H9 (cell line): ENCODE results near the gene CALCOCO1. TPM values are rescaled to one million over a fixed set of nuclear protein-coding genes. Genes with fewer than 3 reads are reported as not detected.

Source experiments
- DNase-seq: peaks from one replicate; pipeline ENCODE4 v3.0.0-alpha.2; 2017
- H2AFZ ChIP-seq: one replicate; pipeline ENCODE4 v1.6.1; 2013; ENCODE audit warnings: mild to moderate bottlenecking, low read length, control low read depth, moderate library complexity
- H2AK5ac ChIP-seq: 2 replicates; pipeline ENCODE4 v1.6.1; 2013; ENCODE audit warnings: low read length, control low read depth, mixed read lengths; ENCODE audit not compliant: insufficient read length
- H2BK120ac ChIP-seq: one replicate; pipeline ENCODE4 v1.6.1; 2013; ENCODE audit warnings: low read depth, mild to moderate bottlenecking, low read length, control low read depth, inconsistent platforms; ENCODE audit not compliant: poor library complexity, severe bottlenecking
- H2BK12ac ChIP-seq: 2 replicates; pipeline ENCODE4 v1.6.1; 2013; ENCODE audit warnings: low read length, control low read depth, mixed read lengths, low read depth; ENCODE audit not compliant: insufficient read length
- H2BK15ac ChIP-seq: 2 replicates; pipeline ENCODE4 v1.6.1; 2013; ENCODE audit warnings: low read depth, low read length, control low read depth
- H2BK20ac ChIP-seq: one replicate; pipeline ENCODE4 v1.6.1; 2013; ENCODE audit warnings: low read depth, mild to moderate bottlenecking, low read length, control low read depth, inconsistent platforms; ENCODE audit not compliant: poor library complexity, severe bottlenecking
- H2BK5ac ChIP-seq: 2 replicates; pipeline ENCODE4 v1.6.1; 2013; ENCODE audit warnings: low read length, control low read depth, mixed read lengths; ENCODE audit not compliant: insufficient read length
- H3K14ac ChIP-seq: 2 replicates; pipeline ENCODE4 v1.6.1; 2013; ENCODE audit warnings: low read length, control low read depth; ENCODE audit not compliant: insufficient read depth
- H3K18ac ChIP-seq: 2 replicates; pipeline ENCODE4 v1.6.1; 2013; ENCODE audit warnings: low read depth, mild to moderate bottlenecking, mixed read lengths, low read length, control low read depth; ENCODE audit not compliant: insufficient read length
- H3K23ac ChIP-seq: 2 replicates; pipeline ENCODE4 v1.6.1; 2013; ENCODE audit warnings: low read length, control low read depth, mixed read lengths, low read depth; ENCODE audit not compliant: insufficient read length
- H3K23me2 ChIP-seq: 2 replicates; pipeline ENCODE4 v1.6.1; 2013; ENCODE audit warnings: low read depth, mild to moderate bottlenecking, mixed read lengths, low read length, control low read depth; ENCODE audit not compliant: insufficient read length, poor library complexity, severe bottlenecking
- H3K27ac ChIP-seq: 2 replicates; pipeline ENCODE4 v1.5.1; 2013; ENCODE audit warnings: low read length, control low read depth, mixed read lengths, low read depth; ENCODE audit not compliant: insufficient read length
- H3K27me3 ChIP-seq: 2 replicates; pipeline ENCODE4 v1.6.1; 2013; ENCODE audit warnings: low read length, control low read depth, inconsistent platforms; ENCODE audit not compliant: insufficient read depth
- H3K4ac ChIP-seq: 2 replicates; pipeline ENCODE4 v1.6.1; 2013; ENCODE audit warnings: low read depth, mild to moderate bottlenecking, control low read depth, inconsistent platforms, low read length, moderate library complexity
- H3K4me1 ChIP-seq: 2 replicates; pipeline ENCODE4 v1.6.1; 2013; ENCODE audit warnings: low read length, control low read depth, inconsistent platforms; ENCODE audit not compliant: insufficient read depth
- H3K4me2 ChIP-seq: 2 replicates; pipeline ENCODE4 v1.6.1; 2013; ENCODE audit warnings: low read length, control low read depth, mixed read lengths; ENCODE audit not compliant: insufficient read length, insufficient read depth
- H3K56ac ChIP-seq: 2 replicates; pipeline ENCODE4 v1.6.1; 2013; ENCODE audit warnings: low read depth, mild to moderate bottlenecking, mixed read lengths, low read length, control low read depth; ENCODE audit not compliant: insufficient read length
- H3K79me1 ChIP-seq: 2 replicates; pipeline ENCODE4 v1.6.1; 2013; ENCODE audit warnings: low read depth, mild to moderate bottlenecking, moderate library complexity, low read length, control low read depth, inconsistent platforms; ENCODE audit not compliant: insufficient read depth, poor library complexity, severe bottlenecking
- H3K79me2 ChIP-seq: 2 replicates; pipeline ENCODE4 v1.6.1; 2013; ENCODE audit warnings: low read length, control low read depth, inconsistent platforms; ENCODE audit not compliant: insufficient read depth
- H3K9ac ChIP-seq: 2 replicates; pipeline ENCODE4 v1.6.1; 2013; ENCODE audit warnings: low read length, control low read depth, mixed read lengths; ENCODE audit not compliant: insufficient read length; ENCODE audit errors: extremely low read depth
- H3K9me3 ChIP-seq: one replicate; pipeline ENCODE4 v1.6.1; 2013; ENCODE audit warnings: low read depth, low read length, inconsistent platforms; ENCODE audit not compliant: control insufficient read depth
- H3T11ph ChIP-seq: one replicate; pipeline ENCODE4 v1.6.1; 2013; ENCODE audit warnings: mild to moderate bottlenecking, low read length, control low read depth, inconsistent platforms
- H4K20me1 ChIP-seq: one replicate; pipeline ENCODE4 v1.6.1; 2013; ENCODE audit not compliant: control insufficient read depth, insufficient read length, insufficient read depth
- H4K5ac ChIP-seq: 2 replicates; pipeline ENCODE4 v1.6.1; 2013; ENCODE audit warnings: low read depth, mild to moderate bottlenecking, mixed read lengths, low read length, control low read depth; ENCODE audit not compliant: insufficient read length
- H4K8ac ChIP-seq: replicated peaks from 2 replicates; pipeline ENCODE4 v1.6.1; 2013; ENCODE audit warnings: low read length, control low read depth, mixed read lengths, low read depth; ENCODE audit not compliant: insufficient read length
- H4K91ac ChIP-seq: 2 replicates; pipeline ENCODE4 v1.6.1; 2013; ENCODE audit warnings: low read depth, mild to moderate bottlenecking, moderate library complexity, mixed read lengths, low read length, control low read depth; ENCODE audit not compliant: insufficient read length
- H3K27ac Mint-ChIP-seq, 3 experiments: 2 replicates in 2 of 3; 3 replicates in 1 of 3; pipeline ENCODE4 v1.8.0; 2020 to 2021; ENCODE audit warnings: mixed read lengths in 3 of 3, mild to moderate bottlenecking in 1 of 3, moderate library complexity in 1 of 3
- H3K27me3 Mint-ChIP-seq: 2 replicates; pipeline ENCODE4 v1.8.0; 2021; ENCODE audit warnings: low read depth, mild to moderate bottlenecking, moderate library complexity, mixed read lengths
- H3K36me3 Mint-ChIP-seq, 3 experiments: 2 replicates in 2 of 3; 3 replicates in 1 of 3; pipeline ENCODE4 v1.8.0; 2020 to 2021; ENCODE audit warnings: low read depth in 3 of 3, mixed read lengths in 3 of 3; ENCODE audit not compliant: insufficient read depth in 1 of 3
- H3K4me1 Mint-ChIP-seq, 2 experiments: 2 replicates each; pipeline ENCODE4 v1.8.0; 2020; ENCODE audit warnings: mixed read lengths in 2 of 2
- H3K4me3 Mint-ChIP-seq, 2 experiments: 2 replicates in 1 of 2; 3 replicates in 1 of 2; pipeline ENCODE4 v1.8.0; 2020 to 2021; ENCODE audit warnings: mild to moderate bottlenecking in 2 of 2, mixed read lengths in 2 of 2, moderate library complexity in 1 of 2
- H3K9me3 Mint-ChIP-seq, 2 experiments: 2 replicates in 1 of 2; 3 replicates in 1 of 2; pipeline ENCODE4 v1.8.0; 2020; ENCODE audit warnings: mild to moderate bottlenecking in 2 of 2, mixed read lengths in 2 of 2, moderate library complexity in 1 of 2
- WGBS: extraction: QIAGEN DNeasy Blood & Tissue Kit; methylation state at CpG from one replicate; pipeline ENCODE4 v1.1.7; 2013; ENCODE audit warnings: missing lambda C conversion rate, low lambda C conversion rate, mixed read lengths; ENCODE audit not compliant: insufficient read length; ENCODE audit errors: extremely low coverage; 5-methylcytosine and 5-hydroxymethylcytosine counted together
- total RNA-seq: library from RNA; stranded (reverse); gene quantifications from 2 replicates; pipeline ENCODE4 v1.2.1, GENCODE V29; 2021
- TF ChIP-seq, protein P1 (sequence below): fragments of 200-600 bp; sonication (generic); conservative IDR thresholded peaks from 3 replicates; pipeline ENCODE4 v1.8.0; 2021; ENCODE audit warnings: antibody characterized with exemption, mild to moderate bottlenecking

The CALCOCO1 gene
- total RNA-seq, 1 experiment from 2014 or later: 22.3 TPM

DNA sequence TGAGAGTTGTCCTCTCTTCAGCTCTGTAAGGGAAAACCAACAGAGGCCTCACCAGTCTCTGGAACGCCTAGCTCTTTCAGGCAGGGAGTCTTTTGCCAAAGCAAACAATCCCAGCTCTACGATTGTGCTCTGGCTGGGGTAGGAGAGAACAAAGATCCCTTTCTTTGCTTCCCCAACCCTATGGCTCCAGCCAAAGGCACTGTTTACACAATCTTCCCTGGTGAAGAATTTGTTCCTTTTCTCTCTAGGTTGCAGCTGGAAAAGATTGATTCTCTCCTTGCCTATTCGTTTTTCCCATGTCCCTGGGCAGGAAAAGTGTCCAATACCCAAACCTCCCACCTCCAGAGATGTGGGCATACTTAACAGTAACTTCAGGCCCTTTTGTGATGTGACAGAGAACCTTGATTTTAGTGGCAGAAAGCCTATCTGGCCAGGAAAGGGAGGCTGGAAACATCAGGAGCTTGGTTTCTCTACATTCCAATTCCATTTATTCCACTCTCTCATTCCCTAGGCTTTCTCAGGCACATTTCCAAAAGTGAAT is 68.2 kb downstream of the CALCOCO1 start:
- no peaks in the 10 kb centered on the region; a peak in 1 of 5 replicates for H3K9me3 Mint-ChIP-seq
- Histone ChIP-seq H3K79me1 (no peaks in the 10 kb centered on the region), H3T11ph (no peak overlapping the region), H2BK5ac (no peak overlapping the region), H4K20me1 (no peaks in the 10 kb centered on the region), H3K27me3 (no peaks in the 10 kb centered on the region), H2BK12ac (no peak overlapping the region), H2BK20ac (no peak overlapping the region), H4K5ac (no peak overlapping the region), H3K9ac (no peak overlapping the region), H3K4me1 (no peaks in the 10 kb centered on the region), H3K18ac (no peak overlapping the region), H2BK15ac (no peak overlapping the region), H3K9me3 (no peaks in the 10 kb centered on the region), H3K4me2 (no peak overlapping the region), H3K27ac (no peak overlapping the region), H3K23me2 (no peaks in the 10 kb centered on the region), H4K91ac (no peak overlapping the region), H2AK5ac (no peak overlapping the region), H2BK120ac (no peak overlapping the region), H3K79me2 (no peaks in the 10 kb centered on the region), H3K23ac (no peak overlapping the region), H4K8ac (no peak overlapping the region), H3K14ac (no peak overlapping the region), H3K56ac (no peak overlapping the region), H3K4ac (no peak overlapping the region), H2AFZ (no peak overlapping the region)
- no peak overlapping the region for H3K4me3 Mint-ChIP-seq
- H3K4me1 Mint-ChIP-seq: peaks cover 18 to 27% of the 10 kb centered on the region in 2 experiments
- H3K27me3 Mint-ChIP-seq: no peaks in the 10 kb centered on the region
- DNase-seq: no peak
- H3K36me3 Mint-ChIP-seq: peaks cover 13 to 24% (median 13%) of the 10 kb centered on the region in 3 experiments
- TF ChIP-seq, protein P1, sequence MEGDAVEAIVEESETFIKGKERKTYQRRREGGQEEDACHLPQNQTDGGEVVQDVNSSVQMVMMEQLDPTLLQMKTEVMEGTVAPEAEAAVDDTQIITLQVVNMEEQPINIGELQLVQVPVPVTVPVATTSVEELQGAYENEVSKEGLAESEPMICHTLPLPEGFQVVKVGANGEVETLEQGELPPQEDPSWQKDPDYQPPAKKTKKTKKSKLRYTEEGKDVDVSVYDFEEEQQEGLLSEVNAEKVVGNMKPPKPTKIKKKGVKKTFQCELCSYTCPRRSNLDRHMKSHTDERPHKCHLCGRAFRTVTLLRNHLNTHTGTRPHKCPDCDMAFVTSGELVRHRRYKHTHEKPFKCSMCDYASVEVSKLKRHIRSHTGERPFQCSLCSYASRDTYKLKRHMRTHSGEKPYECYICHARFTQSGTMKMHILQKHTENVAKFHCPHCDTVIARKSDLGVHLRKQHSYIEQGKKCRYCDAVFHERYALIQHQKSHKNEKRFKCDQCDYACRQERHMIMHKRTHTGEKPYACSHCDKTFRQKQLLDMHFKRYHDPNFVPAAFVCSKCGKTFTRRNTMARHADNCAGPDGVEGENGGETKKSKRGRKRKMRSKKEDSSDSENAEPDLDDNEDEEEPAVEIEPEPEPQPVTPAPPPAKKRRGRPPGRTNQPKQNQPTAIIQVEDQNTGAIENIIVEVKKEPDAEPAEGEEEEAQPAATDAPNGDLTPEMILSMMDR: no peak
- H3K27ac Mint-ChIP-seq: peak overlapping the region; percentile 91 to 98 (median 94)
- WGBS: no CpG with 5 or more reads among the region's 3 CpGs

Other genes starting within 250 kb of the CALCOCO1 start
- gene MAP3K12, start 228.0 kb downstream of the CALCOCO1 start, total RNA-seq: 22.3 and 26.6 TPM in 2 replicates
- 79.2 and 80.1 TPM in 2 replicates for gene TARBP2, start 226.2 kb downstream of the CALCOCO1 start, total RNA-seq
- gene NPFF, start 220.0 kb downstream of the CALCOCO1 start, total RNA-seq: not detected in 2 replicates
- 17.7 and 18.4 TPM in 2 replicates for gene ATF7, start 101.1 kb downstream of the CALCOCO1 start, total RNA-seq
- gene ATP5MC2, start 51.4 kb downstream of the CALCOCO1 start, total RNA-seq: 379 and 389 TPM in 2 replicates
- not detected in 2 replicates for gene CISTR, start 24.5 kb upstream of the CALCOCO1 start, total RNA-seq
- gene HOXC13, start 211.4 kb upstream of the CALCOCO1 start, total RNA-seq: 0.11 TPM in 1 of 2 replicates, not detected in the other
- gene HOXC12, start 227.5 kb upstream of the CALCOCO1 start, total RNA-seq: not detected in 2 replicates
- not detected in 2 replicates for gene HOXC11, start 245.7 kb upstream of the CALCOCO1 start, total RNA-seq
- not detected in 2 replicates for gene HOTAIR, start 247.5 kb upstream of the CALCOCO1 start, total RNA-seq